Activated T-helper 1 cell treated with anti-CD3 and anti-CD28 coated beads, Interleukin-12 subunit alpha, Interleukin-12 subunit beta, Interleukin-2, Interleukin-4 antibody, amounts not matched to agents 30 ng/mL and 10 ng/mL and 1 ng/mL, durations not matched to agents 14 hours and 24 hours and 36 hours (primary cell): ENCODE measurements around the gene DCUN1D1. TPM values are rescaled to one million over a fixed set of nuclear protein-coding genes. Genes with fewer than 3 reads are reported as not detected.
"Not testable (repeated sequence)": the region's sequence is repeated elsewhere in the genome, so short reads cannot be mapped to it uniquely, and the experiment has no call there.

Experiments
- DNase-seq: peaks from one replicate; pipeline ENCODE4 v3.0.0; 2021; ENCODE audit warnings: low spot score
- H3K27ac Mint-ChIP-seq: one replicate; pipeline ENCODE4 v1.8.0; 2021; ENCODE audit warnings: mild to moderate bottlenecking, mixed read lengths
- H3K27me3 Mint-ChIP-seq: one replicate; pipeline ENCODE4 v1.8.0; 2022; ENCODE audit warnings: mild to moderate bottlenecking, moderate library complexity, mixed read lengths; ENCODE audit not compliant: insufficient read depth
- H3K36me3 Mint-ChIP-seq: one replicate; pipeline ENCODE4 v1.8.0; 2021; ENCODE audit warnings: low read depth, mixed read lengths
- H3K4me1 Mint-ChIP-seq: one replicate; pipeline ENCODE4 v1.8.0; 2021; ENCODE audit warnings: low read depth, mixed read lengths
- H3K4me3 Mint-ChIP-seq: one replicate; pipeline ENCODE4 v1.8.0; 2021; ENCODE audit warnings: mild to moderate bottlenecking, moderate library complexity, mixed read lengths
- H3K9me3 Mint-ChIP-seq: one replicate; pipeline ENCODE4 v1.8.0; 2021; ENCODE audit warnings: mixed read lengths
- intact Hi-C: fragments of 100-400 bp; cut with micrococcal nuclease; formaldehyde crosslinking; loops from one replicate; pipeline ENCODE4 v1.15.1; 2024
- total RNA-seq: library from RNA; stranded (reverse); gene quantifications from 2 replicates; pipeline ENCODE4 v1.2.3, GENCODE V29; 2022

The DCUN1D1 gene
- total RNA-seq, 1 donor from 2014 or later = 63.2 TPM

DNA sequence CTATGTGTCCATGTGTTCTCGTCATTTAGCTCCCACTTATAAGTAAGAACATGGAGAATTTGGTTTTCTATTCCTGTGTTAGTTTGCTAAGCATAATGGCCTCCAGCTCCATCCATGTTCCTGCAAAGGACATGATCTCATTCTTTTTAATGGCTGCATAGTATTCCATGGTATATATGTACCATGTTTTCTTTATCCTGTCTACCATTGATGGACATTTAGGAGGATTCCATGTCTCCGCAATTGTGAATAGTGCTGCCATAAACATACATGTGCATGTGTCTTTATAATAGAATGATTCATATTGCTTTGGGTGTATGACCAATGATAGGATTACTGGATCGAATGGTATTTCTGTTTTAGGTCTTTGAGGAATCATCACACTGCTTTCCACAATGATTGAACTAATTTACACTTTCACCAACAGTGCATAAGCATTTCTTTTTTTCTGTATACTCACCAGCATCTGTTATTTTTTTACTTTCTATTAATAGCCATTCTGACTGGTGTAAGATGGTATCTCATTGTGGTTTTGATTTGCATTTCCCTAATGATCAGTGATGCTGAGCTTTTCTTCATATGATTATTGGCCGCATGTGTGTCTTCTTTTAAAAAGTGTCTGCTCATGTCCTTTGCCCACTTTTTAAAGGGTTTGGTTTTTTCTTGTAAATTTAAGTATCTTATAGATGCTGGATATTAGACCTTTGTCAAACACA lies 13.3 kb upstream of the DCUN1D1 start:
- H3K4me1 Mint-ChIP-seq, H3K36me3 Mint-ChIP-seq, H3K27ac Mint-ChIP-seq, H3K9me3 Mint-ChIP-seq, DNase-seq, intact Hi-C loops, H3K4me3 Mint-ChIP-seq: not testable (repeated sequence)
- H3K27me3 Mint-ChIP-seq = peaks cover 15% of the 10 kb centered on the region

DNA sequence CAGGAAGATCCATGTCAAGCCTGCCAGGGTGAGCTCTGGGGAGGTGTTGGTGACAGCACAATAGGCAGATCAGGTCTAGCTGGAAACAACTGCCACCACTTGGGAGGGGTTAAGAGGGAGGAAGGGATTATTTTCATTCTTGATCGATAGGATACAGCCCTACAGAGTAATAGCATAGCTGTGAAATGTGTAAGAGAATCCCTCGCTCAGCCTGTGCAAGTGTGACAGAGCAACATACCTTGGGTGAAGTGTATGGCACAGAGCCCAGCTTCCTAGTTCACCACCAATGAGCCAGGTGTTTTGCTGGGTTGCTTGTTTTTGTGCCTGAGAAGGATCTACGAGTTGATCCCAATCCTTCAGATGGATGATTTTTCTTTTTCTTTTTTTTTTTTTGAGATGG lies 9.2 kb upstream of the DCUN1D1 start:
- intact Hi-C loops = no loop called here
- H3K4me3 Mint-ChIP-seq = no peak overlapping the region
- H3K27ac Mint-ChIP-seq = no peak overlapping the region
- DNase-seq = no peak
- no peaks in the 10 kb centered on the region for H3K27me3 Mint-ChIP-seq
- H3K9me3 Mint-ChIP-seq = peaks cover 3% of the 10 kb centered on the region
- H3K4me1 Mint-ChIP-seq = no peaks in the 10 kb centered on the region
- H3K36me3 Mint-ChIP-seq = no peaks in the 10 kb centered on the region

DNA sequence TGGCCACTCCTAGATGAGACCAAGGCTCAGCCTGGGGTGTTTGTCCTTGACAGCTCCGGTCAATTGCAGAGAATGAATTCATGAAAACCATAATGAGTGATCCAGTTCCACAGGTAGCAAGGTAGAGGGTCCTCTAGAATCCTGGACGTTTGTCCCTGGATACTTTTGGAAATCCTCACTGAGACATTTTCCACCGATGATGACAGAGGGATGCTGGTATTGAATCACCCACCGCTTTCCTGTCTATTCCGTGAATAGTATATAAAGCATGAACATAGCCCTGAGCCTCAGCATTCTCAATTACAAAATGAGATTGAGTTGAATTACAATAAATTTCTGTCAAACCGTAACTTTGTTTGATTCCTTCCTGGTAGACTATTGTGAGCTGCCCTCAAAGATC lies 5.7 kb upstream of the DCUN1D1 start:
- intact Hi-C loops = no loop called here

DNA sequence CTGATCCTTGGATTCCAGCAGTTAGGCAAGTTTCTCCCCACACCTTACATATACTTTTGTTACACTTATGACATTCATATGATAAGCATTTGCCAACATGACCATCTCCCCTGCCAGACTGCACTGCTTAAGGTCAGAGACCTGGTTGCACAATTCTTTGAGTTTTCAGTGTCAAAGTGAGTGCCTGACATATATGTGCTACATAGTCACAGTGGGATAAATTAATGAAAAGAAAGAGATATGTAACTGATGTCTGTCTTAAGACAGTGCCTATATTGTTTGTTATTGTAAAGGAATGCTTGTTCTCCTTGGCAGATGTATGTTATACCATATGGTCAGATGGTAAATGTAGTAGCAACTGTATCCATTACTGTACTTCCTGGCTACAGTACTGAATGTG lies 3.5 kb upstream of the DCUN1D1 start:
- no peaks in the 10 kb centered on the region for H3K9me3 Mint-ChIP-seq
- H3K27me3 Mint-ChIP-seq = no peaks in the 10 kb centered on the region
- H3K36me3 Mint-ChIP-seq = peaks cover 6% of the 10 kb centered on the region
- peaks cover 16% of the 10 kb centered on the region for H3K4me1 Mint-ChIP-seq
- no peak for DNase-seq
- H3K4me3 Mint-ChIP-seq = no peak overlapping the region
- H3K27ac Mint-ChIP-seq = no peak overlapping the region
- intact Hi-C loops = no loop called here

More for the DNA sequence above, 5.7 kb upstream of the DCUN1D1 start:
- Mint-ChIP-seq H3K27me3 (no peaks in the 10 kb centered on the region), H3K9me3 (no peaks in the 10 kb centered on the region), H3K4me1 (peaks cover 5% of the 10 kb centered on the region), H3K4me3 (no peak overlapping the region), H3K27ac (no peak overlapping the region), H3K36me3 (no peaks in the 10 kb centered on the region)
- DNase-seq = no peak

DNA sequence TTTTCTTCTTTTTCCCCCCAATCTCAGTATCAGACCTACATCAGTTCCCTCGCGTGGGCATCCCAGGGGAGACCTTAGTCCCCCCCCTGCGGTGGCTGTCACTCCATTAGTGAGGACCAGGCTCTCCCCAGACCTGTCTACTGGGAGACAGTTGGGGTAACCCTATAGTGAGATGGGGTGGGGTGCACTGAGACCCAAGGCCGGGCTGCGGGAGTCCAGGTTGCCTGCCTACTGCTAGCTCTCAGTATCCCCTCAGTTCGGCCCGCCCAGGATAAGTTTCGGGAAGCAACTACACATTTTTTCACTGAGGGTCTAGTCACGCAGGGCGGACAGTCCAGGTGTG lies 671 bp upstream of the DCUN1D1 start:
- H3K27ac Mint-ChIP-seq = peak overlapping the region; percentile 90
- H3K9me3 Mint-ChIP-seq = no peaks in the 10 kb centered on the region
- intact Hi-C loops = loop anchor here (2.0 kb wide), 1 partner anchor 186 kb away; no protein-coding TSS in a partner anchor
- no peaks in the 10 kb centered on the region for H3K27me3 Mint-ChIP-seq
- H3K36me3 Mint-ChIP-seq = peaks cover 6% of the 10 kb centered on the region
- peaks cover 26% of the 10 kb centered on the region for H3K4me1 Mint-ChIP-seq
- peak overlapping the region; percentile 82 for H3K4me3 Mint-ChIP-seq
- DNase-seq = no peak

DNA sequence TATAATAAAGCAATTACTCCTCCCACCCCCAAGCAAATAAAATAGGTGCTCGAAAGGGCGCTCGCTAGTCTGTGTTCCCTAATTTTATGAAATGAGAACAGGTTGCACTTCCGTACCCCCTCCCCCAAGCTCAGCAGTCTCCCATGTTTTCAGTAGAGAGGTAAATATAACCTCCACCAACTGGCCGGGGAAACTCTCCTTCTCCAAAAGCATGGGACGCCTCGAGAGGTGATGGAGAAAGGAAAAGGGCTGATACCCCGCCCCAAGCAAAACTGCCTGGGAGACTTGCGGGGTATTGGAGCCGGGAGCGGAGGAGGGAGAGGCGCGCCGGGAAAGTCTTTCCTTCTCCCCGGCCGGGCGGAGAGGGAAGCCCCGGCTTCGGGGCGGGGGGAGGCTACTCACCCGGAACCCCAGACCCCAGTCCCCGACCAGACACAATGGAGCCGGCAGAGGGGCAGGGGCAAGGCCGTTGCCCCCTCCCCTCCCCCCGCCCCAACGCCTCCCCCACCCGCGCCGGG lies 605 bp downstream of the DCUN1D1 start:
- intact Hi-C loops = loop anchor here (1.0 to 2.0 kb wide), 3 partner anchors 12 to 185 kb away; partner anchors contain the start of gene MCCC1
- Mint-ChIP-seq H3K4me1 (peaks cover 26% of the 10 kb centered on the region), H3K4me3 (peak overlapping the region; percentile 95), H3K27ac (peak overlapping the region; percentile 87), H3K9me3 (no peaks in the 10 kb centered on the region), H3K27me3 (no peaks in the 10 kb centered on the region), H3K36me3 (peaks cover 6% of the 10 kb centered on the region)
- no peak for DNase-seq

DNA sequence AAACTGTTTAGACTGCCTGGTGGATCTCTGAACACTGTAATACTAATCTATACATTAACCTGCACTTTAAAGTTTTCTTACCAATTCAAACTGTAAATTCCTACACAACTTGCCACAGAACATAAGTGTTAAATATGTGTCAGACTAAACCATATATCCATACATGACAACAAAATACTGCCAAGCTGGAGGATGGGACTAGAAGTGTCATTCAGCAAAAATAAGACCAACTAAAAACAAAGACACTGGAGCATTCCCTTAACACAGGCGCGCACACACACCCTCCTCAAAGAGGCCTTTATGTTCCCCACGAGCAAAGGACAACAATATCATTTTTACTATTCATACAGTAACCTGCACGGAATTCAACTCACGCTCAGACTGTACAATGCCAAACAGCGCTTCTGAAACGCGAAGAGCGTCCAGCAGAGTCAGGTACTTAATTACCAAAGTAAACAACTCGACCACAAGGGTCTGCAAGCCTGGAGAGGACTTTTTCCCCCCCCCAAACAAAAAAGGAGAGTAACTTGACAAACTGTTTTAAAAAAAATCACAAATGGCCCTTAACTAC lies 1.1 kb downstream of the DCUN1D1 start:
- Mint-ChIP-seq H3K27ac (peak overlapping the region; percentile 87), H3K9me3 (no peaks in the 10 kb centered on the region), H3K4me1 (peaks cover 26% of the 10 kb centered on the region)

DNA sequence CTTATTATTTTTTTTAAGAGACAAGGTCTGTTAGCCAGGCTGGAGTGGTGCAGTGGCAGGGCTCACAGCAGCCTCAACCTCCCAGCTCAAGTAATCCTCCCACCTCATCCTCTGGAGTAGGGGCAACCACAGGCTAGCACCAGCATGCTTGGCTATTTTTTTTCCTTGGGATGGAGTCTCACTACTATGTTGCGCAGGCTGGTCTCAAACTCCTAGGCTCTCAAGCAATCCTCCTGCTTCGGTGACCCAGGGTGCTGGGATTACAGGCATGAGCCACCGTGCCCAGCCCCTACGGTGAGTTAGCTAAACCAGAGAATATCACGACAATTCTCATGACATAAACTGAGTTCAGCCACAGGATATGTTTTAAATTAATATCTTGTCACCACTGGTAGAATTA lies 2.0 kb downstream of the DCUN1D1 start:
- no peaks in the 10 kb centered on the region for H3K9me3 Mint-ChIP-seq
- peak overlapping the region; percentile 95 for H3K4me3 Mint-ChIP-seq
- no peak for DNase-seq
- intact Hi-C loops = no loop called here
- H3K27me3 Mint-ChIP-seq = no peaks in the 10 kb centered on the region
- peaks cover 26% of the 10 kb centered on the region for H3K4me1 Mint-ChIP-seq
- H3K27ac Mint-ChIP-seq = no peak overlapping the region
- peaks cover 6% of the 10 kb centered on the region for H3K36me3 Mint-ChIP-seq

More for the DNA sequence above, 1.1 kb downstream of the DCUN1D1 start:
- intact Hi-C loops = loop anchor here (1.0 kb wide), 1 partner anchor 12 kb away; no protein-coding TSS in a partner anchor
- H3K27me3 Mint-ChIP-seq = no peaks in the 10 kb centered on the region
- peak overlapping the region; percentile 95 for H3K4me3 Mint-ChIP-seq
- H3K36me3 Mint-ChIP-seq = peaks cover 6% of the 10 kb centered on the region
- DNase-seq = no peak

DNA sequence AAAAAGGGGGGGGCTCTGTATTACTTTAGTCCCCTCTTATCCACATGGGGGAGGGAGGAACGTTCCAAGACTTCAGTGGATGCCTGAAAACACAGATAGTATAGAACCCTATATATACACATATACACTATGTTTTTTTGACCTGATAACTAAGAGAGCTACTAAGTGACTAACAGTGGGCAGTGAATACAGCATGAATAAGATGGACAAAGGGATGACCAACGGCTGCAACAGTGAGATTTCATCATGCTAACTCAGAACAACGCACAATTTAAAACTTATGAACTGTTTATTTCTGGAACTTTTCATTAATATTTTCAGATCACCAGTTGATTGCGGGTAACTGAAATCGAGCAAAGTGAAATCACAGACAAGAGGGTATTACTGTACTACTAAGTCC lies 7.3 kb downstream of the DCUN1D1 start:
- no peaks in the 10 kb centered on the region for H3K9me3 Mint-ChIP-seq
- peaks cover 5% of the 10 kb centered on the region for H3K36me3 Mint-ChIP-seq
- no peaks in the 10 kb centered on the region for H3K27me3 Mint-ChIP-seq
- intact Hi-C loops = no loop called here
- H3K4me3 Mint-ChIP-seq = no peak overlapping the region
- no peak overlapping the region for H3K27ac Mint-ChIP-seq
- no peak for DNase-seq
- H3K4me1 Mint-ChIP-seq = peaks cover 38% of the 10 kb centered on the region

DNA sequence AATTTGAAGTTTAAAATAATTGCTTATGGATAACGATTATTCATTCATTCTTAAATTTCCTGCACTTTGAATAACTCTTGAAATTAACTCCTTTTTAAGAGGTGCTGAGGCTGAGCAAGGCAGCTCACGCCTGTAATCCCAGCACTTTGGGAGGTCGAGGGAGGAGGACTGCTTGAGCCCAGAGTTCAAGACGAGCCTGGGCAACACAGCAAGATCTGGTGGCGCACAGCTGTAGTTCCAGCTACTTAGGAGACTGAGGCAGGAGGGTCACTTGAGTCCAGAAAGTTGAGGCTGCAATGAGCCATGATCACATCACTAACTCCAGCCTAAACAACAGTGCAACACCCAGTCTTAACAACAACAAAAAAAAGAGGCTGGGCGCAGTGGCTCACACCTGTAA lies 8.0 kb downstream of the DCUN1D1 start:
- DNase-seq = no peak
- no peaks in the 10 kb centered on the region for H3K9me3 Mint-ChIP-seq
- intact Hi-C loops = no loop called here
- no peak overlapping the region for H3K27ac Mint-ChIP-seq
- no peak overlapping the region for H3K4me3 Mint-ChIP-seq
- no peaks in the 10 kb centered on the region for H3K27me3 Mint-ChIP-seq
- peaks cover 7% of the 10 kb centered on the region for H3K36me3 Mint-ChIP-seq
- peaks cover 44% of the 10 kb centered on the region for H3K4me1 Mint-ChIP-seq

DNA sequence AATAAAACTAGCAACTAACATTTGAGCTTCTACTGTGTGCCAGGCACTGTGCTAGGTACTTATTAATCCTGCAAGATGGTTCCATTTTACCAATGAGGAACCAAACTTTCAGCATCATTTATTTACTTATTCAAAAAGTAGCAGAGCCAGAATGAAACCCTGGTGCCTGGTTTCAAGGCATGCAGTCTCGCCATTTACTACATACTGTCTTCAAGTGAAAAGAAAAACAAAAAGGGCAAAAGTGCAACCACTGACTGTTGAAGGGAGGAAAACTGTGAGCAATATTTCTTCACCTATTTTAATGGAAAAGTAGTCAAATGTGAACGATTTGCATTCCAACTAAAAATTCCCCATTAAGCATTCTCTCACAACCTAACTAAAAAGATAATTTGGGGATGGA lies 8.7 kb downstream of the DCUN1D1 start:
- intact Hi-C loops = no loop called here
- no peak overlapping the region for H3K4me3 Mint-ChIP-seq
- no peak overlapping the region for H3K27ac Mint-ChIP-seq
- peaks cover 50% of the 10 kb centered on the region for H3K4me1 Mint-ChIP-seq
- DNase-seq = no peak
- no peaks in the 10 kb centered on the region for H3K27me3 Mint-ChIP-seq
- peaks cover 11% of the 10 kb centered on the region for H3K36me3 Mint-ChIP-seq
- H3K9me3 Mint-ChIP-seq = no peaks in the 10 kb centered on the region

DNA sequence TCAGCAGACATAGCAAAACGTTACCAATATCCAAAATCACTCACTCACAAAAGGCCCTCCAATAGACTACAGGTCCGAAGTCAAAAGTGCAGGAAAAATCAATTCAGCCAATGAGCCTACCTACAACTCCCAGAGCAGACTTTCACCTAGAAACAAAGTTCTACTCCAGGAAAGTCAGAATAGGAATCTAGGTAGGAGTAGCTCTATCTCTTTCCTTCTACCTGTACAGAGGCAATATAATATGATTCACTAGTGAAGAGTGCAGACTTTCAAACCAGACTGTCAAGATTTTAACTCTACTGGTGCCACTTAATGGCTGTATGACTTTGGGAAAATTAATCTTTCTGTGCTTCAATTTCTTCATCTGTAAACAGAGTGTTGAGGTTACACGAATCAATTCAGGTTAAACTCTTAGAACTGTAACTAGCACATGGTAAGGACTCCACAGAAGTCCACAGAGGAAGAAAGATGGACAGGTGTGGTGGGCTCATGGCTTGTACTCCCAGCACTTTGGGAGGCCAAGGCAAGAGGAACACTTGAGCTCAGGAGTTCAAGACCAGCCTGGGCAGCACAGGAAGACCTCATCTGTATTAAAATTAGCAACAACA lies 9.4 kb downstream of the DCUN1D1 start:
- peaks cover 51% of the 10 kb centered on the region for H3K4me1 Mint-ChIP-seq
- H3K4me3 Mint-ChIP-seq = no peak overlapping the region
- no peak for DNase-seq
- intact Hi-C loops = no loop called here
- no peaks in the 10 kb centered on the region for H3K9me3 Mint-ChIP-seq
- peaks cover 11% of the 10 kb centered on the region for H3K36me3 Mint-ChIP-seq
- no peaks in the 10 kb centered on the region for H3K27me3 Mint-ChIP-seq
- H3K27ac Mint-ChIP-seq = peak overlapping the region; percentile 13

DNA sequence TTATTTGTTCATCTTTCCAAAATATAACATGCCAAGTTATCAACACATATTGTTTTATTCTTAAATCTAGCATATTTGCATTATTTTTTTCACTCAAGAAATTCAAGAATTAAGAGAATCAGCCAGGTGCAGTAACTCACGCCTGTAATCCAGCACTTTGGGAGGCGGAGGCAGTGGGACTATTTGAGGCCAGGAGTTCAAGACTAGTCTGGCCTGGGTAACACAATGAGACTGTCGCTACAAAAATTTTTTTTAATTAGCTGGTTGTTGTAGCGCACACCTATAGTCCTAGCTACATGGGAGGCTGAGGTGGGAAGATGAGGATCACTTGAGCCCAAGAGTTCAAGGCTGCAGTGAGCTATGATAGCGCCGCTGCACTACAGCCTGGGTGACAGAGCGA lies 10.5 kb downstream of the DCUN1D1 start:
- H3K27ac Mint-ChIP-seq = no peak overlapping the region
- peaks cover 11% of the 10 kb centered on the region for H3K36me3 Mint-ChIP-seq
- no peak overlapping the region for H3K4me3 Mint-ChIP-seq
- intact Hi-C loops = loop anchor here (5.0 to 10.0 kb wide), 3 partner anchors 127 to 315 kb away; partner anchors contain the start of gene MCCC1
- H3K27me3 Mint-ChIP-seq = no peaks in the 10 kb centered on the region
- DNase-seq = no peak
- no peaks in the 10 kb centered on the region for H3K9me3 Mint-ChIP-seq
- peaks cover 60% of the 10 kb centered on the region for H3K4me1 Mint-ChIP-seq
